GM10266 (cell line): ENCODE measurements around the gene TGM2.

ENCODE experiments used
- DNase-seq: peaks from one replicate; pipeline ENCODE4 v3.0.0; 2012; ENCODE audit errors: extremely low spot score
- TF ChIP-seq, protein P1 (sequence below): IDR thresholded peaks from 2 replicates; pipeline ENCODE4 v1.5.1; 2012; ENCODE audit warnings: mild to moderate bottlenecking, low read depth; ENCODE audit not compliant: control insufficient read depth, insufficient read depth; ENCODE audit errors: missing control alignments

TGM2 gene

DNA sequence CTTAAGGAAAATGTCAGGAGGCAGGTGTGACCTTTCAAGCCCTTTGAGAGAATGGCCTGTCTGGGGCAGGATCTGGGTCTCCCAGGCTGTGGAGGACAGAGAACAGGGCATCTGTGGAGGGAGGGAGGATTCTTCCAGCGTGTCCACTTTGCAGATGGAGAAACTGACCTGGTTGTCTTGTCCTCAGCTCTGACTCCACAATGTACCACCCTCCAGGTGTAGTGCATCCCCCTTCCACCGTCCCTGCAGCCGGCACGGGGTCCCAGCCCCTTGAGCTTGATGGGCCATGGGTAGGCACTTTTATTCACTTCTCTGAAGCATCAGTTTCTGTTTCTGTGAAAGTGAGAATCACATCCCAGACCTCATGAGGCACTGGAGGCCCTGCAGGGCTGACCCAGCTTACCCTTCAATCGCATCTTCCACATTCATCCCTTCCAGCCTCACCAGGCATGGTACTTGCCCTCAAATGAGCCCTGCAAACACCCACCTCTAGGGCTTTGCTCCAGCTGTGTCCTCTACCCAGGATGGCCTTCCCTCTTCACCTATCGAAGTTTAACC lies 4.6 kb upstream of the TGM2 start:
- TF ChIP-seq, protein P1, sequence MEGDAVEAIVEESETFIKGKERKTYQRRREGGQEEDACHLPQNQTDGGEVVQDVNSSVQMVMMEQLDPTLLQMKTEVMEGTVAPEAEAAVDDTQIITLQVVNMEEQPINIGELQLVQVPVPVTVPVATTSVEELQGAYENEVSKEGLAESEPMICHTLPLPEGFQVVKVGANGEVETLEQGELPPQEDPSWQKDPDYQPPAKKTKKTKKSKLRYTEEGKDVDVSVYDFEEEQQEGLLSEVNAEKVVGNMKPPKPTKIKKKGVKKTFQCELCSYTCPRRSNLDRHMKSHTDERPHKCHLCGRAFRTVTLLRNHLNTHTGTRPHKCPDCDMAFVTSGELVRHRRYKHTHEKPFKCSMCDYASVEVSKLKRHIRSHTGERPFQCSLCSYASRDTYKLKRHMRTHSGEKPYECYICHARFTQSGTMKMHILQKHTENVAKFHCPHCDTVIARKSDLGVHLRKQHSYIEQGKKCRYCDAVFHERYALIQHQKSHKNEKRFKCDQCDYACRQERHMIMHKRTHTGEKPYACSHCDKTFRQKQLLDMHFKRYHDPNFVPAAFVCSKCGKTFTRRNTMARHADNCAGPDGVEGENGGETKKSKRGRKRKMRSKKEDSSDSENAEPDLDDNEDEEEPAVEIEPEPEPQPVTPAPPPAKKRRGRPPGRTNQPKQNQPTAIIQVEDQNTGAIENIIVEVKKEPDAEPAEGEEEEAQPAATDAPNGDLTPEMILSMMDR: no peak
- no peak for DNase-seq

DNA sequence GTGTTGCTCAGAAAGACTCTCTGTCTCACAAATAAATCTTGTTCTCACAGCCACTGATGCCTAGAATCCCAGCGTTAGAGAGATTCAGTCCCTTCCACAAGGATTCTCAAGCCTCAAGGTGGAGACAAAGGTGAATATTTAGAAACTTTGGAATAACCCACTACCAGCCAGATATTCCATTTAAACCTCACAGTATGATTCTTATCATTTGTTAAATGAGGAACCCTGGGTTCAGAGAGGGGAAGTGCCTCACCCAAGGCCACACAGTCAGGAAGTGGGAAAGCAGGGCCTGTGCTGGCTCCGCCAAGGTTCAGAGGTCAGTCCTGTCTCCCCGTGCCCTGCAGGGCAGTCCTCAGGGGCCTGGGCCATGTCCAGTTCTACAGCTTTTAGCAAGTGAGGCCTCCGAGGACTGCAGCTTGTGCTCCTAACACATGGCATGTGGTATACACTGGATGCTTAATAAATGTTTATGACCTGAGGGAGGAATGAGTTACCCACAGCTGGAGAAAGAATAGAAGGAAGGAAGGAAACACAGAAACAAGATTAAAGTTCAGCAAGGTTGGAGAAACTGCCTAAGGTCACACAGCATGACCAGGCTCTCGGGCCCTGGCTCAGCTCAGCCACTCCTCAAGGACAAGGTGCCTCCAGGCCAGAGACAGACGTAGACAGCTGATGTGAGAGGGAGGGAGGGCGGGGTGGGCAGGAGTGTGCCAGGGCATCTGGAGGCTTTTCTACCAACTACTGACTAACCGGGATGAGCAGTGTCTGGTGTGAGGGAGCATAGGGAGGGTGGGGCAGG lies 3.9 kb upstream of the TGM2 start:
- TF ChIP-seq, protein P1: no peak
- no peak for DNase-seq

DNA sequence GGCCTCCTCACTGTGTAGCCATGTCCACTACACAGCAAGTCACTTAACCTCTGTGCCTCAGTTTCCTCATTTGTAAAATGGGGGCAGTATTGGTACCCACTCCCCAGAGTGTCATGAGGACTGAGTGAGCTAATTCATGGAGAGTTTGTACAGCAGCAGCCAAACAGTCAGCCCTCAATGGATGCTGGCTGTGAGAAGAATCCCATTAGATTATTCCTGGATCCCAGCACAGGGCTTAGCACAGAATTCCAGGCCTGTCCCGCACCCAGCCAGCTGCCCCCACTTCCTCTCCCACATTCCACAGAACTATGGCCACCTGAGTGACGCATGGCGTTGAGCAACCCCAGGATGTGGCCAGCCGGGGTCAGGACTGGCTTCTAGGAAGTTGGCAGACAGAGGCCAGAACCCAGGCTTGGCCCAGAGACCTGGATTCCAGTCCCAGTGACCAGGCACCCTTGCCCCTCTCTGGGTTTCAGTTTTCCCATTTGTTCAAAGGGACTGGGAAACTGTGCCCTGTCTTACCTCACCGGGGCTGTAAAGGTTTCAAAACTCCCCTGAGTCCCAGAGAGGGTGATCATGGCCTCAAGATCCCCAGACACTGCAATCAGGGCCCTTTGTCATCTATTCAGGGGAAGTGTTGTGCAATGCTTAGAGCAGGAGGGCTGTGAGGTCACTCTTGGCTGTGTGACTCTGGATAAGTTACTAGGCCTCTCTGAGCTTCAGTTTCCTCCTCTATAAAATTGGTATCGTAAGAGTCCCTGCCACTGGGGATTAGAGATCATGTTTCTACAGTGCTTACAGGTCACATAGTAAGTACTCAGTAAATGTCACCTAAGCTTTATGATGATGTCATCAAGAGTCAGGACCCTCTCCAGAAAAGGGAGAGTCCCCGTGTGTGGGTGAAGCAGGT lies 3.0 kb upstream of the TGM2 start:
- TF ChIP-seq, protein P1: no peak
- DNase-seq: no peak

DNA sequence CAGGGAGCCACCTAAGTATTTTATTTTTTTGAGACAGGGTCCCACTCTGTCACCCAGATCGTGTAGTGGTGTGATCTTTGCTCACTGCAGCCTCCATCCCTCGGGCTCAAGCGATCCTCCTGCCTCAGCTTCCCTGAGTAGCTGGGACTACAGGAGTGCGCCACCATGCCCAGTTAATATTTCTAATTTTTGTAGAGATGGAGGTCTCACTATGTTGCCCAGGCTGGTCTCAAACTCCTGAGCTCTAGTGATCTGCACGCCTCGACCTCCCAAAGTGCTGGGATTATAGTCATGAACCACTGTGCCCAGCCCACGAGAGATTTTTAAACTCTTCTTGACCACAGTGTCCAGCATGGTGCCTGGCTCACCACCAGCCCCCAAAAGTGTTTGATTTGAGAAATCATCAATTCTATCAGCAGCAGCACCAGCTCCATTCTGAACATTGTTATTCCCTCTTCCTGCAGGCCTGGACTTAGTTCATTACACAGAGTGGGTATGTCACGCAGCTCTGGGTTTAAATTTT lies 2.3 kb upstream of the TGM2 start:
- no peak for DNase-seq
- TF ChIP-seq, protein P1: no peak

DNA sequence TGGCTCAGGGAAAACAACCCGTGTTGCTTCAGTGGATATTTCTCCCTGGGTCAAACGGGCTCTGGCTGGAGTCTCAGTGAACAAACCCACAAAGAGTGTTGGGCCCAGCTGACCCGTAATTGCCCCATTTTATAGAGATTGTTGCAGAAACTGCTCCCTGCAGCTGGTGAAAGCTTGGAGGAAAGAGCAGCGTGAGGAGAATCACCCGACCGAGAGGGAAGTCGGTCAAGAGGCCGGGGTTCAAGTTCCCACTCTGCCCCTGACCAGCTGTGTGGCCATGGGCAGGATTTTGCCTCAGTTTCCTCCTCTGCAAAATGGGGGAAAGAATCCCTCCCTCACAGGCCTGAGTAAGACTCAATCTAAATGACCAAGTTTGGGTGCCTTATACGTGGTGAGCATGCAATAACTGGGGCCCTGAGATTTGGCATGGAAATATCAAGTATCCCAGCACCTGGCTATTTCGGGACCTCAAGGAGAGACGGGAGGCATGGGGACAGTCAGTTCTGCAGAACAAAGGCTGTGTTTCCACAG lies 1.7 kb upstream of the TGM2 start:
- TF ChIP-seq, protein P1: no peak
- no peak for DNase-seq

DNA sequence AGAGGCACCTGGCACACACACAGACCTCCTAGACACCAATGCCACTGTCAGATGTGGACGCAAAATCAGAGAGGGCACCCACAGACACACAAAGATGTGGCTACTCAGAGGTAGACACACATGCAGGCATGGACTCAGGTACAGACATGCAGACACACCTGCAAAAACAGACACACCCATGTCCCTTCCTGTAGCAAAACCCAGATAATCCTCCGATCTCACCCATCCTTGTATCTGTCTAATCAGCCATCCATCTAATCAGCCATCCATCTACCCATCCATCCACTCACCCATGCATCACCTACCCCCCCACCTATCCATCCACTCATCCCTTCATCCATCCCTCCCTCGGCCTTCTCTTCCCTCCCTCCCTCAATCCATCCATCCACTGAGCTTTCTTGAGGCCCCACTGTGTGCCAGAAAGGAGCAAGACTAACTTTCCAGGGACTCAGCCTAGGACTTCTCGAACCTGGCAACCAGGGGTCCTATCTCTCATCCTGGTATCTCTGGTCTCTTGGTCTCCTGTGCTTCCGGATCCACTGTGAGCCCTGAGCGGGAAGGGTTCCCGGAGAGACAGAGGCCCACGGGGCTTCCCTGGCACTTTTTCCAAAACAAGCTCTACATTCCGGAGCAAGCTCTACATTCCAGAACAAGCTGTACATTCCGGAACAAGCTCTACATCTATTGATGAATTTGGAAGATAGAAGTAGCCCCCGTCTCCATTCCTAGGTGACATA lies 1.1 kb upstream of the TGM2 start:
- no peak for DNase-seq
- TF ChIP-seq, protein P1: no peak
